Neural progenitor cell (in vitro differentiated cells): ENCODE results near the gene MAN1A1. TPM values are rescaled to one million over a fixed set of nuclear protein-coding genes. Genes with fewer than 3 reads are reported as not detected.

ENCODE experiments used
- DNase-seq: peaks from one replicate; pipeline ENCODE4 v3.0.0-alpha.2; 2016; ENCODE audit warnings: low spot score
- H2AFZ ChIP-seq: fragments of 200-600 bp; sonication (generic); replicated peaks from 2 replicates; pipeline ENCODE4 v1.6.1; 2016; ENCODE audit warnings: antibody characterized with exemption
- H3F3A ChIP-seq: fragments of 200-600 bp; sonication (generic); 2 replicates; pipeline ENCODE4 v1.6.1; 2016; ENCODE audit warnings: antibody characterized with exemption, low read depth
- H3K27ac ChIP-seq: fragments of 200-600 bp; sonication (generic); 2 replicates; pipeline ENCODE4 v1.5.1; 2016; ENCODE audit warnings: mild to moderate bottlenecking
- H3K27me3 ChIP-seq: fragments of 200-600 bp; sonication (generic); 2 replicates; pipeline ENCODE4 v1.6.1; 2016; ENCODE audit warnings: mild to moderate bottlenecking, moderate library complexity
- H3K36me3 ChIP-seq: fragments of 200-600 bp; sonication (generic); 2 replicates; pipeline ENCODE4 v1.5.1; 2016
- H3K4me1 ChIP-seq: fragments of 200-600 bp; sonication (generic); 2 replicates; pipeline ENCODE4 v1.6.1; 2016; ENCODE audit warnings: mixed run types
- H3K4me2 ChIP-seq: fragments of 200-600 bp; sonication (generic); 2 replicates; pipeline ENCODE4 v1.6.1; 2016
- H3K4me3 ChIP-seq: fragments of 200-600 bp; sonication (generic); 2 replicates; pipeline ENCODE4 v1.5.1; 2016
- H3K79me2 ChIP-seq: fragments of 200-600 bp; sonication (generic); 2 replicates; pipeline ENCODE4 v1.6.1; 2016; ENCODE audit warnings: low read depth
- H3K9ac ChIP-seq: fragments of 200-600 bp; sonication (generic); 2 replicates; pipeline ENCODE4 v1.6.1; 2016
- H3K9me3 ChIP-seq: fragments of 200-600 bp; sonication (generic); 2 replicates; pipeline ENCODE4 v1.5.1; 2016; ENCODE audit warnings: low read depth
- H4K20me1 ChIP-seq: fragments of 200-600 bp; sonication (generic); 2 replicates; pipeline ENCODE4 v1.6.1; 2016; ENCODE audit warnings: low read depth
- H3K27ac Mint-ChIP-seq: 3 replicates; pipeline ENCODE4 v1.8.0; 2021; ENCODE audit warnings: mixed read lengths
- H3K27me3 Mint-ChIP-seq: 2 replicates; pipeline ENCODE4 v1.8.0; 2022; ENCODE audit warnings: low read depth, mild to moderate bottlenecking, inconsistent platforms, moderate library complexity, mixed read lengths; ENCODE audit not compliant: insufficient read depth
- H3K36me3 Mint-ChIP-seq: 3 replicates; pipeline ENCODE4 v1.8.0; 2021; ENCODE audit warnings: mixed read lengths
- H3K4me1 Mint-ChIP-seq: 3 replicates; pipeline ENCODE4 v1.8.0; 2021; ENCODE audit warnings: mixed read lengths
- H3K4me3 Mint-ChIP-seq: 3 replicates; pipeline ENCODE4 v1.8.0; 2021; ENCODE audit warnings: mild to moderate bottlenecking, moderate library complexity, mixed read lengths
- H3K9me3 Mint-ChIP-seq: 3 replicates; pipeline ENCODE4 v1.8.0; 2020; ENCODE audit warnings: mixed read lengths
- CTCF ChIP-seq: fragments of 200-600 bp; sonication (generic); IDR thresholded peaks from 2 replicates; pipeline ENCODE4 v1.5.1; 2017; ENCODE audit warnings: antibody characterized with exemption, mild to moderate bottlenecking
- EZH2 ChIP-seq: fragments of 200-600 bp; sonication (generic); IDR thresholded peaks from 2 replicates; pipeline ENCODE4 v1.6.1; 2017; ENCODE audit warnings: antibody characterized with exemption, mild to moderate bottlenecking, moderate library complexity
- EZH2phosphoT487 ChIP-seq: fragments of 200-600 bp; sonication (generic); IDR thresholded peaks from 2 replicates; pipeline ENCODE4 v1.6.1; 2017; ENCODE audit warnings: antibody characterized with exemption
- total RNA-seq: library from RNA; depleted of rRNA; stranded (reverse); fragments of >200 nt; gene quantifications from 2 replicates; pipeline ENCODE4 v1.2.3, GENCODE V29; 2015; ENCODE audit warnings: low replicate concordance

Gene MAN1A1
- total RNA-seq, 1 donor from 2014 or later, result 5.2 TPM

DNA sequence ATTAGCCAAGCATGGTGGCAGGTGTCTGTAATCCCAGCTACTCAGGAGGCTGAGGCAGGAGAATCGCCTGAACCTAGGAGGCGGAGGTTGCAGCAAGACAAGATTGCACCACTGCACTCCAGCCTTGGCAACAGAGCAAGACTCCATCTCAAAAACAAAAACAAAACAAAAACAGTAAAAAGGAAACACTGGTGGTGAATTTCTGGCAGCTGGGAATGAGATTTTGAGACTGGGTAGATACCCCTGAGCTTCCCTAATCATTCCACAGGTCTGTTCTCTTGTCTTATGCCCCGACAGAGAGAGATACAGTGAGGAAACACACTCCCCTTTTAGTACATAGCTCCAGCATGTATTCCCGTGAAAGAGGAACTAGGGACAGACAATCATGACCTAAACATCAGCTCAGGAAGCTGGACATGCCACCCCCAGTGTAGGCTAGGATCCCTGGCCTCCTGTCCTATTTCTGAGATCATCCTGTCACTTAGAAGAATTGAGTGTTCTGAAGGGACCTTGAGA is 9.6 kb downstream of the MAN1A1 start:
- peaks cover 11% of the 10 kb centered on the region for H3F3A ChIP-seq
- Mint-ChIP-seq H3K27ac (no peak overlapping the region), H3K27me3 (no peaks in the 10 kb centered on the region), H3K36me3 (no peaks in the 10 kb centered on the region), H3K4me3 (no peak overlapping the region), H3K4me1 (peaks cover 13% of the 10 kb centered on the region), H3K9me3 (no peaks in the 10 kb centered on the region)
- H3K27ac ChIP-seq, result no peak overlapping the region
- no peak overlapping the region for H3K4me3 ChIP-seq
- H3K36me3 ChIP-seq, result no peaks in the 10 kb centered on the region
- no peak overlapping the region for H3K9ac ChIP-seq
- H3K4me1 ChIP-seq, result peaks cover 18% of the 10 kb centered on the region
- TF ChIP-seq CTCF (no peak), EZH2phosphoT487 (no peak), EZH2 (no peak)
- H3K4me2 ChIP-seq, result no peak overlapping the region
- no peaks in the 10 kb centered on the region for H3K9me3 ChIP-seq
- no peak overlapping the region for H2AFZ ChIP-seq
- peaks cover 5% of the 10 kb centered on the region for H4K20me1 ChIP-seq
- no peaks in the 10 kb centered on the region for H3K79me2 ChIP-seq
- DNase-seq, result no peak
- no peaks in the 10 kb centered on the region for H3K27me3 ChIP-seq

DNA sequence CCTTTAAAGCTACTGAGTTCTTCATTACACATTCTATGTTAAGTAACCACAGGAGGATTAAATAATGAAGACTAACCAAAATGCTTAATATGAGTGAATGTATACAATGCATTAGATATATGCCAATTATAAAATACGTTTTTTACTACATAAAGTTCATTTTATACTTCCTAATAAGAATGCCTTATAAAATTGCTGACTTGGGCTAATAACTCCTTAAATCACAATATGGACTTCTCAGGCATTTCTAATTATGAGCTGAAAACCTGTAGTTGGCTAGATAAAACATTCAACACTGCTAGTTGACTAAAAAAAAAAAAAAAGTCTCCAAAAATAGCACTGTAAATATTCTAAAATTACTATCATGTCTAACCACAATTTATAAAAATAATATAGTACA is 11.8 kb downstream of the MAN1A1 start:
- no peaks in the 10 kb centered on the region for H3K9me3 ChIP-seq
- Mint-ChIP-seq H3K27ac (no peak overlapping the region), H3K27me3 (no peaks in the 10 kb centered on the region)

DNA sequence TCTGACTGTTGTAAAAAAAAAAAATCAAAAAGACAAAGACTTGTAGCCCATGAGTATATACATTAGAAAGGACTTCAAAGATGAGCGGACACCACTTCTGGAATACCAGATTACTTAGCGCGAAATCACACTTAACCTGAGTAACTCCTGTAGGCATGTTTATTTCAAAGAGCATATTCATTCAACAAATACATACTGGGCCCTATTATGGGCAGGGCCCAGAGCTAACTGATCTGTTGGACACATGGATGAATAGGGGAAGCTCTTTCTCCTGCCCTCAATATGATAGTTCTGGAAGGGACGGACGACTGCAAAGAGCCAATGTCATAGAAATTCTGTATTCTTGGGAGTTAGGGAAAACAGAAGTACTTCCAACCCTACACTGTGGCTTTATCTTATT is 12.3 kb downstream of the MAN1A1 start:
- Histone ChIP-seq H3K9ac (no peak overlapping the region), H3K27me3 (no peaks in the 10 kb centered on the region), H3F3A (peaks cover 11% of the 10 kb centered on the region), H3K36me3 (no peaks in the 10 kb centered on the region), H3K9me3 (no peaks in the 10 kb centered on the region), H4K20me1 (peaks cover 5% of the 10 kb centered on the region), H2AFZ (no peak overlapping the region), H3K27ac (no peak overlapping the region), H3K4me2 (no peak overlapping the region), H3K4me1 (peaks cover 13% of the 10 kb centered on the region), H3K79me2 (no peaks in the 10 kb centered on the region), H3K4me3 (no peak overlapping the region)
- no peaks in the 10 kb centered on the region for H3K36me3 Mint-ChIP-seq
- no peaks in the 10 kb centered on the region for H3K9me3 Mint-ChIP-seq
- TF ChIP-seq EZH2, result no peak
- TF ChIP-seq CTCF, result no peak
- no peak for TF ChIP-seq EZH2phosphoT487
- DNase-seq, result no peak
- H3K4me3 Mint-ChIP-seq, result no peak overlapping the region
- no peak overlapping the region for H3K27ac Mint-ChIP-seq
- no peaks in the 10 kb centered on the region for H3K27me3 Mint-ChIP-seq
- peaks cover 13% of the 10 kb centered on the region for H3K4me1 Mint-ChIP-seq

More for the DNA sequence above, 11.8 kb downstream of the MAN1A1 start:
- Histone ChIP-seq H3F3A (peaks cover 11% of the 10 kb centered on the region), H3K27me3 (no peaks in the 10 kb centered on the region), H2AFZ (no peak overlapping the region), H3K4me3 (no peak overlapping the region), H3K9ac (no peak overlapping the region), H3K79me2 (no peaks in the 10 kb centered on the region), H4K20me1 (peaks cover 5% of the 10 kb centered on the region), H3K4me1 (peaks cover 13% of the 10 kb centered on the region), H3K36me3 (no peaks in the 10 kb centered on the region), H3K27ac (no peak overlapping the region), H3K4me2 (no peak overlapping the region)
- H3K9me3 Mint-ChIP-seq, result no peaks in the 10 kb centered on the region
- no peak for TF ChIP-seq CTCF
- TF ChIP-seq EZH2phosphoT487, result no peak
- no peak for TF ChIP-seq EZH2
- no peak for DNase-seq
- no peak overlapping the region for H3K4me3 Mint-ChIP-seq
- H3K36me3 Mint-ChIP-seq, result no peaks in the 10 kb centered on the region
- peaks cover 13% of the 10 kb centered on the region for H3K4me1 Mint-ChIP-seq
